Endodermal cell (in vitro differentiated cells): ENCODE data around the gene RILP. TPM values are rescaled to one million over a fixed set of nuclear protein-coding genes. Genes with fewer than 3 reads are reported as not detected.

Source experiments
- DNase-seq: peaks from one replicate; pipeline ENCODE4 v3.0.0-alpha.2; 2017
- H3K27ac ChIP-seq: 2 replicates; pipeline ENCODE4 v1.5.1; 2013; ENCODE audit warnings: mild to moderate bottlenecking, low read depth, low read length, moderate library complexity
- H3K27me3 ChIP-seq: 2 replicates; pipeline ENCODE4 v1.6.1; 2013; ENCODE audit warnings: mild to moderate bottlenecking, low read length, moderate library complexity; ENCODE audit not compliant: insufficient read depth, control insufficient read depth, poor library complexity, severe bottlenecking
- H3K36me3 ChIP-seq: 2 replicates; pipeline ENCODE4 v1.7.0; 2013; ENCODE audit warnings: mild to moderate bottlenecking, low read length, moderate library complexity; ENCODE audit not compliant: control insufficient read depth, insufficient read depth
- H3K4me1 ChIP-seq: one replicate; pipeline ENCODE4 v1.7.0; 2013; ENCODE audit warnings: low read length; ENCODE audit not compliant: control insufficient read depth, insufficient read depth
- H3K4me3 ChIP-seq: 2 replicates; pipeline ENCODE4 v1.5.1; 2013; ENCODE audit warnings: mild to moderate bottlenecking, low read length, moderate library complexity
- H3K9ac ChIP-seq: 2 replicates; pipeline ENCODE4 v1.6.1; 2013; ENCODE audit warnings: mild to moderate bottlenecking, low read length, moderate library complexity; ENCODE audit not compliant: poor library complexity, severe bottlenecking; ENCODE audit errors: extremely low read depth
- H3K9me3 ChIP-seq: 2 replicates; pipeline ENCODE4 v1.6.1; 2013; ENCODE audit warnings: mild to moderate bottlenecking, low read length, moderate library complexity; ENCODE audit not compliant: control insufficient read depth
- H3K27ac Mint-ChIP-seq: 2 replicates; pipeline ENCODE4 v1.8.0; 2020; ENCODE audit warnings: mixed read lengths
- H3K27me3 Mint-ChIP-seq: 2 replicates; pipeline ENCODE4 v1.8.0; 2021; ENCODE audit warnings: mild to moderate bottlenecking, mixed read lengths; ENCODE audit not compliant: insufficient read depth
- H3K36me3 Mint-ChIP-seq: 2 replicates; pipeline ENCODE4 v1.8.0; 2020; ENCODE audit warnings: low read depth, mixed read lengths
- H3K4me1 Mint-ChIP-seq: 2 replicates; pipeline ENCODE4 v1.8.0; 2020; ENCODE audit warnings: mixed read lengths
- H3K4me3 Mint-ChIP-seq: 2 replicates; pipeline ENCODE4 v1.8.0; 2020; ENCODE audit warnings: mild to moderate bottlenecking, moderate library complexity, mixed read lengths
- H3K9me3 Mint-ChIP-seq: 2 replicates; pipeline ENCODE4 v1.8.0; 2020; ENCODE audit warnings: mild to moderate bottlenecking, mixed read lengths
- CTCF ChIP-seq: fragments of 200-600 bp; sonication (generic); conservative IDR thresholded peaks from 2 replicates; pipeline ENCODE4 v1.5.0; 2021; ENCODE audit warnings: antibody characterized with exemption, mild to moderate bottlenecking
- WGBS, 2 experiments: methylation state at CpG; one replicate each; pipeline versions ENCODE4 v1.1.5 to v1.1.7; 2013; ENCODE audit warnings: missing lambda C conversion rate in 2 of 2, mixed read lengths in 1 of 2; ENCODE audit not compliant: insufficient coverage in 1 of 2, insufficient read length in 1 of 2; 5-methylcytosine and 5-hydroxymethylcytosine counted together
- total RNA-seq, 2 donors: library from RNA; stranded (reverse); fragmentation: NEBNext Ultra II Directional in 1 of 2; extraction: Animal tissue kit (Norgen Biotek cat#: 25700) in 1 of 2; gene quantifications; 2 replicates in 1 of 2; 3 replicates in 1 of 2; pipeline ENCODE4 v1.2.1, GENCODE V29; 2021

RILP gene
- total RNA-seq, 2 donors from 2014 or later = 1.1 to 3.1 TPM

GRCh38 chr17:1644493-1645206 is 5.0 kb downstream of the RILP start:
- peaks cover 27% of the 10 kb centered on the region for H3K27me3 Mint-ChIP-seq
- H3K9ac ChIP-seq = no peak overlapping the region
- no peaks in the 10 kb centered on the region for H3K36me3 ChIP-seq
- no peak overlapping the region for H3K27ac ChIP-seq
- no peaks in the 10 kb centered on the region for H3K36me3 Mint-ChIP-seq
- DNase-seq = peak; percentile 64
- H3K27ac Mint-ChIP-seq = no peak overlapping the region
- peaks cover 17% of the 10 kb centered on the region for H3K27me3 ChIP-seq
- peak overlapping the region; percentile 49 for H3K4me3 Mint-ChIP-seq
- H3K4me3 ChIP-seq = no peak overlapping the region
- H3K4me1 Mint-ChIP-seq = peaks cover 15% of the 10 kb centered on the region
- no peaks in the 10 kb centered on the region for H3K9me3 ChIP-seq
- no peaks in the 10 kb centered on the region for H3K4me1 ChIP-seq
- 83 to 90% methylated on average over 5 to 15 of the region's 15 CpGs for WGBS, 2 experiments
- no peaks in the 10 kb centered on the region for H3K9me3 Mint-ChIP-seq
- TF ChIP-seq CTCF = no peak

- H3K27ac ChIP-seq = no peak overlapping the region
- TF ChIP-seq CTCF = no peak
Measured at GRCh38 chr17:1643999-1644492, 5.6 kb downstream of the RILP start.

GRCh38 chr17:1643293-1643998 is 6.2 kb downstream of the RILP start:
- Histone ChIP-seq H3K4me1 (no peaks in the 10 kb centered on the region), H3K36me3 (no peaks in the 10 kb centered on the region), H3K9me3 (no peaks in the 10 kb centered on the region), H3K27ac (no peak overlapping the region), H3K9ac (no peak overlapping the region), H3K27me3 (peaks cover 17% of the 10 kb centered on the region), H3K4me3 (peak overlapping the region; percentile 49)
- Mint-ChIP-seq H3K9me3 (no peaks in the 10 kb centered on the region), H3K27me3 (peaks cover 27% of the 10 kb centered on the region), H3K4me1 (peaks cover 15% of the 10 kb centered on the region), H3K36me3 (no peaks in the 10 kb centered on the region), H3K27ac (no peak overlapping the region), H3K4me3 (peak overlapping the region; percentile 49)
- peak; percentile 98 for DNase-seq
- 7% methylated on average over 37 to 75 of the region's 90 CpGs for WGBS, 2 experiments
- TF ChIP-seq CTCF = peak; percentile 72

More at GRCh38 chr17:1643999-1644492, 5.6 kb downstream of the RILP start:
- WGBS, 2 experiments = 65 to 66% methylated on average over 12 to 13 of the region's 13 CpGs
- DNase-seq = peak; percentile 69
- H3K9ac ChIP-seq = no peak overlapping the region
- peaks cover 17% of the 10 kb centered on the region for H3K27me3 ChIP-seq
- no peaks in the 10 kb centered on the region for H3K36me3 Mint-ChIP-seq
- H3K27ac Mint-ChIP-seq = no peak overlapping the region
- no peaks in the 10 kb centered on the region for H3K36me3 ChIP-seq
- H3K4me1 Mint-ChIP-seq = peaks cover 15% of the 10 kb centered on the region
- H3K9me3 ChIP-seq = no peaks in the 10 kb centered on the region
- peak overlapping the region; percentile 49 for H3K4me3 Mint-ChIP-seq
- H3K27me3 Mint-ChIP-seq = peaks cover 27% of the 10 kb centered on the region
- no peaks in the 10 kb centered on the region for H3K4me1 ChIP-seq
- no peaks in the 10 kb centered on the region for H3K9me3 Mint-ChIP-seq
- H3K4me3 ChIP-seq = no peak overlapping the region
